Activated CD4-positive, alpha-beta memory T cell treated with anti-CD3 and anti-CD28 coated beads for 36 hours (primary cell): ENCODE measurements around the gene RBM20. TPM values are rescaled to one million over a fixed set of nuclear protein-coding genes. Genes with fewer than 3 reads are reported as not detected.

ENCODE experiments used
- CTCF ChIA-PET: fragments of 350-600 bp; sonication (Branson Sonifier 250); formaldehyde crosslinking; loops from one replicate; lab custom pipeline; 2021; ENCODE audit warnings: antibody characterized with exemption, inconsistent platforms; lab: Charles Lee
- POLR2A ChIA-PET: fragments of 350-600 bp; sonication (Branson Sonifier 250); formaldehyde crosslinking; loops from one replicate; lab custom pipeline; 2021; ENCODE audit warnings: antibody characterized with exemption; lab: Charles Lee
- DNase-seq: peaks from one replicate; pipeline ENCODE4 v3.0.0-alpha.2; 2020
- H3K27ac Mint-ChIP-seq: one replicate; pipeline ENCODE4 v1.8.0; 2021; ENCODE audit warnings: mixed read lengths
- H3K27me3 Mint-ChIP-seq: one replicate; pipeline ENCODE4 v1.8.0; 2021; ENCODE audit warnings: mixed read lengths
- H3K36me3 Mint-ChIP-seq: one replicate; pipeline ENCODE4 v1.8.0; 2021; ENCODE audit warnings: mixed read lengths
- H3K4me1 Mint-ChIP-seq: one replicate; pipeline ENCODE4 v1.8.0; 2021; ENCODE audit warnings: low read depth, mixed read lengths
- H3K4me3 Mint-ChIP-seq: one replicate; pipeline ENCODE4 v1.8.0; 2021; ENCODE audit warnings: mild to moderate bottlenecking, mixed read lengths
- H3K9me3 Mint-ChIP-seq: one replicate; pipeline ENCODE4 v1.8.0; 2021; ENCODE audit warnings: mixed read lengths
- intact Hi-C: fragments of 100-400 bp; cut with micrococcal nuclease; formaldehyde crosslinking; loops from one replicate; pipeline ENCODE4 v1.15.1; 2023
- total RNA-seq, 2 experiments: library from RNA; stranded (reverse); gene quantifications; one replicate each; pipeline ENCODE4 v1.2.3, GENCODE V29; 2021

The RBM20 gene
- total RNA-seq, 2 experiments from 2014 or later: not detected

DNA sequence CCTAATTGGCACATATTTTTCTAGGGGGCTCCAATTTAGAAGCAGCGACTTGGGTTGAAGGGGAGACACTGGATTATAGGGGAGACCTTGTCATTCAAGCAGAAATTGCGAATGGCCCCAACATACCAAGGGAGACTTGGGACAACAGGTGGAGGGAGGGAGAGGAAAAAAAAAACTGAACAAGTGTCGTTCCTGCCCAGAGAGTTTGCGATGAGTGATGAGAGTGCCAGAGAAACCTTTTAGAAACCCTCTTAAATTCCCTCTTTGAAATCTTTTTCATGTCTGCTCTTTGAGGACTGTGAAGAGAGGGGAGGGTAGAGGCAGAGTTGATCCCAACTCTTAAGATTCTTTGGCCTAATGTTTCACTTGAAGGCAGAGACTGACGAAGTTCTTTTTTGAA is 24.3 kb downstream of the RBM20 start:
- Mint-ChIP-seq H3K27me3 (no peaks in the 10 kb centered on the region), H3K9me3 (no peaks in the 10 kb centered on the region), H3K4me3 (no peak overlapping the region), H3K27ac (no peak overlapping the region), H3K4me1 (peaks cover 2% of the 10 kb centered on the region), H3K36me3 (no peaks in the 10 kb centered on the region)
- intact Hi-C loops: no loop called here
- ChIA-PET CTCF (no interaction called here), POLR2A (no interaction called here)
- DNase-seq: no peak

- Mint-ChIP-seq H3K36me3 (no peaks in the 10 kb centered on the region), H3K4me3 (no peak overlapping the region), H3K4me1 (peaks cover 2% of the 10 kb centered on the region), H3K9me3 (no peaks in the 10 kb centered on the region), H3K27ac (no peak overlapping the region), H3K27me3 (no peaks in the 10 kb centered on the region)
- intact Hi-C loops: loop anchor here (2.0 to 5.0 kb wide), 2 partner anchors 22 to 363 kb away; no protein-coding TSS in a partner anchor
- ChIA-PET CTCF (interaction anchor here (1.0 to 6.1 kb wide), 3 partner anchors 50 to 62 kb away, joined by 3 to 54 read pairs (median 18); no protein-coding TSS in a partner anchor), POLR2A (no interaction called here)
- DNase-seq: no peak
Observed at GRCh38 chr10:110670335-110670734, 26.2 kb downstream of the RBM20 start.

- Mint-ChIP-seq H3K9me3 (no peaks in the 10 kb centered on the region), H3K4me1 (peaks cover 2% of the 10 kb centered on the region), H3K27ac (no peak overlapping the region), H3K36me3 (no peaks in the 10 kb centered on the region), H3K27me3 (no peaks in the 10 kb centered on the region), H3K4me3 (peak overlapping the region; percentile 78)
- peak; percentile 81 for DNase-seq
- ChIA-PET CTCF (interaction anchor here (0.6 to 6.1 kb wide), 38 partner anchors 9 to 466 kb away, joined by 3 to 54 read pairs (median 4); partner anchors contain the start of genes ADRA2A, MXI1, RBM20 and SMNDC1), POLR2A (interaction anchor here (0.7 to 1.0 kb wide), 2 partner anchors 52 to 54 kb away, joined by 3 to 4 read pairs; no protein-coding TSS in a partner anchor)
- intact Hi-C loops: loop anchor here (1.0 to 5.0 kb wide), 3 partner anchors 23 to 365 kb away; no protein-coding TSS in a partner anchor
Observed at GRCh38 chr10:110671788-110672579, 27.8 kb downstream of the RBM20 start.

GRCh38 chr10:110672580-110672919 is 28.4 kb downstream of the RBM20 start:
- no peaks in the 10 kb centered on the region for H3K36me3 Mint-ChIP-seq
- H3K27me3 Mint-ChIP-seq: no peaks in the 10 kb centered on the region
- no peak for DNase-seq
- peak overlapping the region; percentile 78 for H3K4me3 Mint-ChIP-seq
- ChIA-PET POLR2A (interaction anchor here (0.7 kb wide), 1 partner anchor 54 kb away, joined by 4 read pairs; no protein-coding TSS in a partner anchor), CTCF (interaction anchor here (0.6 to 6.1 kb wide), 34 partner anchors 8 to 465 kb away, joined by 3 to 54 read pairs (median 5); partner anchors contain the start of genes ADRA2A, MXI1, RBM20 and SMNDC1)
- intact Hi-C loops: loop anchor here (1.0 to 5.0 kb wide), 2 partner anchors 62 to 365 kb away; no protein-coding TSS in a partner anchor
- no peaks in the 10 kb centered on the region for H3K9me3 Mint-ChIP-seq
- peaks cover 2% of the 10 kb centered on the region for H3K4me1 Mint-ChIP-seq
- no peak overlapping the region for H3K27ac Mint-ChIP-seq

- ChIA-PET POLR2A (interaction anchor here (0.6 kb wide), 1 partner anchor 300 kb away, joined by 4 read pairs; no protein-coding TSS in a partner anchor), CTCF (no interaction called here)
- Mint-ChIP-seq H3K36me3 (no peaks in the 10 kb centered on the region), H3K4me3 (no peak overlapping the region), H3K9me3 (no peaks in the 10 kb centered on the region), H3K27me3 (no peaks in the 10 kb centered on the region), H3K27ac (no peak overlapping the region), H3K4me1 (peaks cover 2% of the 10 kb centered on the region)
- intact Hi-C loops: no loop called here
- no peak for DNase-seq
Observed at GRCh38 chr10:110676016-110676415, 31.9 kb downstream of the RBM20 start.

GRCh38 chr10:110679486-110680272 is 35.5 kb downstream of the RBM20 start:
- ChIA-PET POLR2A (no interaction called here), CTCF (interaction anchor here (0.7 to 3.4 kb wide), 6 partner anchors 7 to 71 kb away, joined by 3 to 25 read pairs (median 6); no protein-coding TSS in a partner anchor)
- intact Hi-C loops: loop anchor here (2.0 kb wide), 1 partner anchor 69 kb away; no protein-coding TSS in a partner anchor
- Mint-ChIP-seq H3K36me3 (no peaks in the 10 kb centered on the region), H3K27ac (no peak overlapping the region), H3K4me3 (no peak overlapping the region), H3K27me3 (peaks cover 1% of the 10 kb centered on the region), H3K9me3 (no peaks in the 10 kb centered on the region), H3K4me1 (no peaks in the 10 kb centered on the region)
- DNase-seq: no peak

DNA sequence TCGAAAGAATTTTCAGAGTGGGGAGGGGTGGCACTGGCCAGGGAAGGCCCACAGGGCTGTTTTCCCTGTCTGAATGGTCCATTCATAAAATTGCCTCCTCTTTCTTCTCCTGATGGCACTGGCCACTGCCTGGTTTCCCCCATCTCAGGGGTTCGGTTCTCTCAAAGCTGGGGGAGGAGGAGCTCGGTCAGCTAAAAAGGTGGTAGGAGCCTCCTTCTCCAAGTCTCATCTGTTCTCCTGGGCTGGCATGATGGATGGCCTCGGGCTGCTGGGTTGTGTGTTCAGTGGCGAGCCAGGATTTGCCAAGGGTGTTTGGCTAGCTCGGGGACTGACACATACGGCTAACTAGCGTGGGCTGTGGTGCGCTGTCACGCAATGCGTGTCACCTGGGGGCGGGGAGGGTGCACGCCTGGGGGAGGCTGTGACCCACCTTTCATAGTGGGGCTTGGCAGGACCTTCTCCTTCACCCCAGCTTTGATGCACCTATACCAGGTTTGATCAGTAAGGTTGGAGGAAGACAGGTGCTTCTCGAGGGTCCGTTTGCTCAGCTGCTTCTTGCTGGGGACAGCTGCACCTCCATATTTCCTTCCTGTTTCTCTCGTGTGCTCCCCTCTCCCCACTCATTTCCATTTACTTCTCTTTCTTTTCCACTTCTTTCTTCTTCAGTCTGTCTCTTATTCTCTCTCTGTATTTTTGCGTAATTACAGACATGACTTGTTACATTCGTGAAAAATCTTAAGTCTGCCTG is 36.3 kb downstream of the RBM20 start:
- no peak for DNase-seq
- Mint-ChIP-seq H3K27me3 (peaks cover 1% of the 10 kb centered on the region), H3K4me3 (no peak overlapping the region), H3K27ac (no peak overlapping the region), H3K9me3 (no peaks in the 10 kb centered on the region), H3K36me3 (no peaks in the 10 kb centered on the region), H3K4me1 (no peaks in the 10 kb centered on the region)
- CTCF ChIA-PET: interaction anchor here (0.6 to 3.4 kb wide), 9 partner anchors 8 to 400 kb away, joined by 3 to 25 read pairs (median 5); no protein-coding TSS in a partner anchor
- POLR2A ChIA-PET: no interaction called here
- intact Hi-C loops: loop anchor here (2.0 kb wide), 1 partner anchor 70 kb away; no protein-coding TSS in a partner anchor

DNA sequence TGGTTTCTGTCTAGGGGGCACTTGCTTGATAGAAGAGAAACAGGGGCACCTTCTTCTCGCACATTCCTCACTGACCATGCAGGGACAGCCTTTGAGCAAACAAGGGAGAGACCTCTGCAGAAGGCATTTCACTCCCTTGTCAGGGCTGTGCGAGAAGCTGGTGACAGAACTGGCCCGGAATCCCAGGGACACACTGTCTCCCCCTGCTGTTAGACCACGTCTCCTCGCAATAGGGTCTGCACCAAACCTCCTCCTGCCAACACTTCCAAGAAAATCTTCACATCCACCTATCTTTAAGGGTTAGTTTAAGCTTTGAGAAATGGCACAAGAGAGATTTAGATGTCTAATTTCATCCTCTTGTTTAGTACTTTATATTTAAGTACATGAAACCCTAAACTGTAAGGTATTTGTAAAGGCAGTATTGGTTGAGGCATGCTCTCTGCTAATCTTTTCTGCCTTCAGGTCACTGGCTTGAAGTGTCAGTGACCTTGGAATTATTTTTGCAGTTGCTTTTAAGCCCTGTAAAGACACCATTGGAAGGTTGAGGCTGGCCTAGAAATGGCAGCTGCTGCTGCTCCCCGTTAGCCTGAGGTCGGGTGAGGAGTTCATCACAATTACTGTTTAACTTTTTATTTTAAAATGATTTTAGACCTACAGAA is 37.0 kb downstream of the RBM20 start:
- Mint-ChIP-seq H3K4me3 (no peak overlapping the region), H3K9me3 (no peaks in the 10 kb centered on the region), H3K4me1 (no peaks in the 10 kb centered on the region), H3K36me3 (no peaks in the 10 kb centered on the region), H3K27ac (no peak overlapping the region), H3K27me3 (peaks cover 1% of the 10 kb centered on the region)
- POLR2A ChIA-PET: no interaction called here
- CTCF ChIA-PET: interaction anchor here (0.6 to 3.4 kb wide), 8 partner anchors 9 to 401 kb away, joined by 3 to 25 read pairs (median 5); no protein-coding TSS in a partner anchor
- intact Hi-C loops: loop anchor here (2.0 kb wide), 1 partner anchor 70 kb away; no protein-coding TSS in a partner anchor
- peak; percentile 47 for DNase-seq

DNA sequence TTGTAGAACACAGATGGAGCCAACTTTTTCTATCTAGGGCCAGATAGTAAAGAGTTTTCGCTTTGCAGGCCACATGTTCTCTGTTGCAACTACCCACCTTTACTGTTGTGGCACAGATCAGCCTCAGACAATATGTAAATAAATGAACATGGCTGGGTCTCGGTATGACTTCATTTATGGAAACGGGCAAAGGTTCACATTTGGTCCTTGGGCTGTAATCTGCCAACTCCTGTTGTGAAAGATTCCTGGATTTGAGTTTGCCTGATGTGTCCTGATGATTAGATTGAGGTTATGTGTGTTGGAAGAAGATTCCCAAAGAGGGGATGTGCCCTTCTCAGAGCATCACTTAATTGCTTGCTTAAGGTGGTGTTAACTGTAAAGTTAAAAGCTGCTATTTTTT is 38.2 kb downstream of the RBM20 start:
- no peak for DNase-seq
- Mint-ChIP-seq H3K36me3 (no peaks in the 10 kb centered on the region), H3K9me3 (no peaks in the 10 kb centered on the region), H3K4me3 (no peak overlapping the region), H3K27ac (no peak overlapping the region), H3K27me3 (peaks cover 1% of the 10 kb centered on the region), H3K4me1 (no peaks in the 10 kb centered on the region)
- CTCF ChIA-PET: interaction anchor here (0.7 to 3.6 kb wide), 5 partner anchors 8 to 74 kb away, joined by 3 to 18 read pairs (median 6); no protein-coding TSS in a partner anchor
- POLR2A ChIA-PET: no interaction called here
- intact Hi-C loops: no loop called here

- Mint-ChIP-seq H3K4me3 (no peak overlapping the region), H3K27ac (no peak overlapping the region), H3K9me3 (no peaks in the 10 kb centered on the region), H3K27me3 (peaks cover 1% of the 10 kb centered on the region), H3K36me3 (no peaks in the 10 kb centered on the region), H3K4me1 (no peaks in the 10 kb centered on the region)
- intact Hi-C loops: no loop called here
- no peak for DNase-seq
- POLR2A ChIA-PET: no interaction called here
- CTCF ChIA-PET: interaction anchor here (3.6 kb wide), 1 partner anchor 13 kb away, joined by 18 read pairs; no protein-coding TSS in a partner anchor
Observed at GRCh38 chr10:110684800-110685446, 40.8 kb downstream of the RBM20 start.
